HEK293 (cell line): Measurements from ENCODE around the gene UBE2E1.

Experiments used
- GLI4 ChIP-seq: fragments of 450-650 bp; formaldehyde crosslinking; IDR thresholded peaks from 2 replicates; pipeline ENCODE4 v1.5.1; 2016; ENCODE audit warnings: missing biosample characterization, missing genetic modification characterization
- HOXC10 ChIP-seq: sonication (generic); formaldehyde crosslinking; IDR thresholded peaks from 2 replicates; pipeline ENCODE4 v1.8.1; 2023; ENCODE audit warnings: mild to moderate bottlenecking, missing genetic modification reagents
- PRDM1 ChIP-seq: fragments of 450-650 bp; formaldehyde crosslinking; IDR thresholded peaks from 2 replicates; pipeline ENCODE4; 2016; ENCODE audit warnings: missing biosample characterization, missing genetic modification characterization
- REST ChIP-seq: fragments of 450-650 bp; formaldehyde crosslinking; IDR thresholded peaks from 2 replicates; pipeline ENCODE4 v1.5.1; 2016; ENCODE audit warnings: missing biosample characterization, missing genetic modification characterization
- YY2 ChIP-seq: fragments of 450-650 bp; formaldehyde crosslinking; IDR thresholded peaks from 2 replicates; pipeline ENCODE4 v1.5.1; 2016; ENCODE audit warnings: missing biosample characterization, missing genetic modification characterization
- ZBTB44 ChIP-seq: fragments of 450-650 bp; IDR thresholded peaks from 2 replicates; pipeline ENCODE4 v1.5.1; 2018; ENCODE audit warnings: missing biosample characterization, mild to moderate bottlenecking, missing genetic modification characterization
- ZFP41 ChIP-seq: fragments of 450-650 bp; formaldehyde crosslinking; IDR thresholded peaks from 2 replicates; pipeline ENCODE4 v1.5.1; 2016; ENCODE audit warnings: missing biosample characterization, missing genetic modification characterization, borderline replicate concordance
- ZNF114 ChIP-seq: fragments of 450-650 bp; formaldehyde crosslinking; IDR thresholded peaks from 2 replicates; pipeline ENCODE4 v1.5.0; 2017; ENCODE audit warnings: missing biosample characterization, missing genetic modification characterization
- ZNF132 ChIP-seq: fragments of 450-650 bp; formaldehyde crosslinking; IDR thresholded peaks from 2 replicates; pipeline ENCODE4 v1.5.1; 2017; ENCODE audit warnings: missing biosample characterization, missing genetic modification characterization, borderline replicate concordance
- ZNF16 ChIP-seq: fragments of 450-650 bp; formaldehyde crosslinking; IDR thresholded peaks from 2 replicates; pipeline ENCODE4 v1.5.1; 2016; ENCODE audit warnings: low read depth, missing biosample characterization, missing genetic modification characterization
- ZNF274 ChIP-seq, 2 experiments: fragments of 200-500 bp in 1 of 2; fragments of 450-650 bp in 1 of 2; sonication (Bioruptor generic) in 1 of 2; formaldehyde crosslinking in 1 of 2; IDR thresholded peaks; 2 replicates each; pipeline versions ENCODE4 v1.5.1 to v1.6.1; 2014 to 2016; ENCODE audit warnings: borderline replicate concordance in 1 of 2, inconsistent platforms in 1 of 2, low read length in 1 of 2, missing biosample characterization in 1 of 2, missing genetic modification characterization in 1 of 2
- ZNF354C ChIP-seq: fragments of 450-650 bp; formaldehyde crosslinking; IDR thresholded peaks from 2 replicates; pipeline ENCODE4 v1.5.1; 2016; ENCODE audit warnings: missing biosample characterization, missing genetic modification characterization, low read depth, borderline replicate concordance
- ZNF426 ChIP-seq: fragments of 450-650 bp; formaldehyde crosslinking; IDR thresholded peaks from 2 replicates; pipeline ENCODE4 v1.5.1; 2017; ENCODE audit warnings: missing biosample characterization, missing genetic modification characterization, mild to moderate bottlenecking, inconsistent platforms, moderate library complexity
- ZNF433 ChIP-seq: fragments of 450-650 bp; formaldehyde crosslinking; IDR thresholded peaks from 2 replicates; pipeline ENCODE4 v1.5.1; 2016; ENCODE audit warnings: missing biosample characterization, missing genetic modification characterization, low read depth
- ZNF48 ChIP-seq: fragments of 450-650 bp; formaldehyde crosslinking; IDR thresholded peaks from 2 replicates; pipeline ENCODE4 v1.5.1; 2016; ENCODE audit warnings: missing biosample characterization, missing genetic modification characterization
- ZNF560 ChIP-seq: fragments of 450-650 bp; formaldehyde crosslinking; IDR thresholded peaks from 2 replicates; pipeline ENCODE4 v1.5.1; 2017; ENCODE audit warnings: missing biosample characterization, missing genetic modification characterization, borderline replicate concordance
- ZNF692 ChIP-seq: fragments of 450-650 bp; formaldehyde crosslinking; IDR thresholded peaks from 2 replicates; pipeline ENCODE4 v1.5.1; 2016; ENCODE audit warnings: missing biosample characterization, missing genetic modification characterization
- ZNF704 ChIP-seq: fragments of 450-650 bp; formaldehyde crosslinking; IDR thresholded peaks from 2 replicates; pipeline ENCODE4 v1.5.1; 2016; ENCODE audit warnings: missing biosample characterization, missing genetic modification characterization
- TF ChIP-seq, protein P1 (sequence below): fragments of 450-650 bp; formaldehyde crosslinking; IDR thresholded peaks from 2 replicates; pipeline ENCODE4 v1.5.1; 2016; ENCODE audit warnings: missing biosample characterization, missing genetic modification characterization
- TF ChIP-seq, protein P2 (sequence below): fragments of 450-650 bp; formaldehyde crosslinking; IDR thresholded peaks from 2 replicates; pipeline ENCODE4 v1.5.1; 2016; ENCODE audit warnings: missing biosample characterization, missing genetic modification characterization
- TF ChIP-seq, protein P3 (sequence below): fragments of 450-650 bp; formaldehyde crosslinking; IDR thresholded peaks from 2 replicates; pipeline ENCODE4 v1.5.1; 2016; ENCODE audit warnings: missing biosample characterization, missing genetic modification characterization
- TF ChIP-seq, protein P4 (sequence below): fragments of 450-650 bp; formaldehyde crosslinking; IDR thresholded peaks from 2 replicates; pipeline ENCODE4 v1.5.0; 2017; ENCODE audit warnings: missing biosample characterization, missing genetic modification characterization, borderline replicate concordance

The UBE2E1 gene

GRCh38 chr3:23806534-23807423 is 1.0 kb downstream of the UBE2E1 start (continued):
- TF ChIP-seq YY2 (tag by site-specific recombination) (no peak), HOXC10 (CRISPR knock-in tag) (no peak), ZNF16 (tag by site-specific recombination) (no peak), ZNF692 (tag by site-specific recombination) (peak; percentile 62), ZNF704 (tag by site-specific recombination) (no peak), PRDM1 (tag by site-specific recombination) (no peak), ZNF274 (IDR thresholded peaks at IDR 0.05; ENCODE audit: low read length) (no peak), ZNF274 (tag by site-specific recombination; IDR thresholded peaks at IDR 0.05; ENCODE audit: borderline replicate concordance) (no peak), ZNF48 (tag by site-specific recombination) (no peak), ZFP41 (no peak), REST (tag by site-specific recombination) (no peak), ZNF132 (tag by site-specific recombination) (no peak), ZNF354C (tag by site-specific recombination) (no peak), ZNF560 (tag by site-specific recombination) (no peak), ZNF433 (tag by site-specific recombination) (no peak), ZBTB44 (tag by site-specific recombination) (no peak), ZNF114 (no peak), ZNF426 (tag by site-specific recombination) (no peak), GLI4 (tag by site-specific recombination) (no peak)
- TF ChIP-seq, protein P1, sequence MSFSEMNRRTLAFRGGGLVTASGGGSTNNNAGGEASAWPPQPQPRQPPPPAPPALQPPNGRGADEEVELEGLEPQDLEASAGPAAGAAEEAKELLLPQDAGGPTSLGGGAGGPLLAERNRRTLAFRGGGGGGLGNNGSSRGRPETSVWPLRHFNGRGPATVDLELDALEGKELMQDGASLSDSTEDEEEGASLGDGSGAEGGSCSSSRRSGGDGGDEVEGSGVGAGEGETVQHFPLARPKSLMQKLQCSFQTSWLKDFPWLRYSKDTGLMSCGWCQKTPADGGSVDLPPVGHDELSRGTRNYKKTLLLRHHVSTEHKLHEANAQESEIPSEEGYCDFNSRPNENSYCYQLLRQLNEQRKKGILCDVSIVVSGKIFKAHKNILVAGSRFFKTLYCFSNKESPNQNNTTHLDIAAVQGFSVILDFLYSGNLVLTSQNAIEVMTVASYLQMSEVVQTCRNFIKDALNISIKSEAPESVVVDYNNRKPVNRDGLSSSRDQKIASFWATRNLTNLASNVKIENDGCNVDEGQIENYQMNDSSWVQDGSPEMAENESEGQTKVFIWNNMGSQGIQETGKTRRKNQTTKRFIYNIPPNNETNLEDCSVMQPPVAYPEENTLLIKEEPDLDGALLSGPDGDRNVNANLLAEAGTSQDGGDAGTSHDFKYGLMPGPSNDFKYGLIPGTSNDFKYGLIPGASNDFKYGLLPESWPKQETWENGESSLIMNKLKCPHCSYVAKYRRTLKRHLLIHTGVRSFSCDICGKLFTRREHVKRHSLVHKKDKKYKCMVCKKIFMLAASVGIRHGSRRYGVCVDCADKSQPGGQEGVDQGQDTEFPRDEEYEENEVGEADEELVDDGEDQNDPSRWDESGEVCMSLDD (tag by site-specific recombination), result 0 out of 2 replicates have a peak, but pooled peaks have one; percentile 37
- TF ChIP-seq, protein P2, sequence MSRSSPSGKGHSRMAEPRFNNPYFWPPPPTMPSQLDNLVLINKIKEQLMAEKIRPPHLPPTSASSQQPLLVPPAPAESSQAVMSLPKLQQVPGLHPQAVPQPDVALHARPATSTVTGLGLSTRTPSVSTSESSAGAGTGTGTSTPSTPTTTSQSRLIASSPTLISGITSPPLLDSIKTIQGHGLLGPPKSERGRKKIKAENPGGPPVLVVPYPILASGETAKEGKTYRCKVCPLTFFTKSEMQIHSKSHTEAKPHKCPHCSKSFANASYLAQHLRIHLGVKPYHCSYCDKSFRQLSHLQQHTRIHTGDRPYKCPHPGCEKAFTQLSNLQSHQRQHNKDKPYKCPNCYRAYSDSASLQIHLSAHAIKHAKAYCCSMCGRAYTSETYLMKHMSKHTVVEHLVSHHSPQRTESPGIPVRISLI (tag by site-specific recombination), result no peak
- TF ChIP-seq, protein P3, sequence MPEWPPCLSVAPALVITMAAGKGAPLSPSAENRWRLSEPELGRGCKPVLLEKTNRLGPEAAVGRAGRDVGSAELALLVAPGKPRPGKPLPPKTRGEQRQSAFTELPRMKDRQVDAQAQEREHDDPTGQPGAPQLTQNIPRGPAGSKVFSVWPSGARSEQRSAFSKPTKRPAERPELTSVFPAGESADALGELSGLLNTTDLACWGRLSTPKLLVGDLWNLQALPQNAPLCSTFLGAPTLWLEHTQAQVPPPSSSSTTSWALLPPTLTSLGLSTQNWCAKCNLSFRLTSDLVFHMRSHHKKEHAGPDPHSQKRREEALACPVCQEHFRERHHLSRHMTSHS, result no peak
- TF ChIP-seq, protein P4, sequence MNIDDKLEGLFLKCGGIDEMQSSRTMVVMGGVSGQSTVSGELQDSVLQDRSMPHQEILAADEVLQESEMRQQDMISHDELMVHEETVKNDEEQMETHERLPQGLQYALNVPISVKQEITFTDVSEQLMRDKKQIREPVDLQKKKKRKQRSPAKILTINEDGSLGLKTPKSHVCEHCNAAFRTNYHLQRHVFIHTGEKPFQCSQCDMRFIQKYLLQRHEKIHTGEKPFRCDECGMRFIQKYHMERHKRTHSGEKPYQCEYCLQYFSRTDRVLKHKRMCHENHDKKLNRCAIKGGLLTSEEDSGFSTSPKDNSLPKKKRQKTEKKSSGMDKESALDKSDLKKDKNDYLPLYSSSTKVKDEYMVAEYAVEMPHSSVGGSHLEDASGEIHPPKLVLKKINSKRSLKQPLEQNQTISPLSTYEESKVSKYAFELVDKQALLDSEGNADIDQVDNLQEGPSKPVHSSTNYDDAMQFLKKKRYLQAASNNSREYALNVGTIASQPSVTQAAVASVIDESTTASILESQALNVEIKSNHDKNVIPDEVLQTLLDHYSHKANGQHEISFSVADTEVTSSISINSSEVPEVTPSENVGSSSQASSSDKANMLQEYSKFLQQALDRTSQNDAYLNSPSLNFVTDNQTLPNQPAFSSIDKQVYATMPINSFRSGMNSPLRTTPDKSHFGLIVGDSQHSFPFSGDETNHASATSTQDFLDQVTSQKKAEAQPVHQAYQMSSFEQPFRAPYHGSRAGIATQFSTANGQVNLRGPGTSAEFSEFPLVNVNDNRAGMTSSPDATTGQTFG (tag by site-specific recombination), result no peak
